ENCODE data around the gene NLRP5. TPM values are rescaled to one million over a fixed set of nuclear protein-coding genes. Genes with fewer than 3 reads are reported as not detected.

Gene NLRP5
- polyA plus RNA-seq, 3 donors: not detected

DNA sequence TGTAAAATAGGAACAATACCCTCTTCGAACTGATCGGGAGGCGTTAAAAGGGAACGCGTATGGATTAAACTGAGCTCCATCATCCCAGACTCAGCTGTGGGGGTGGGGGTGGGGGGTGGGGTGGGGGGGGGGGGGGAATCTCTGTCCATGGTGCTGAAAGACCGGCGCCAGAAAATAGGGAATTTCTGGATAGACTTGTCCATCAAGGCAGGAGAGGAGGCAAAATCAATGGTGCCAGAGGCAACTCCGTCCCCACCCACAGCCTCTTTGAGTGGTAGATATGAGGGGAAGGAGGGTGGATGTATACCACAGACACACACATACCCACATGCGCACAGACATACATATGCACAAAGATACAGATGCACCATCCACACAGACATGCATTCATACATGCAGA, 97.1 kb downstream of the NLRP5 start:
- H3K27me3 ChIP-seq (ENCODE audit: control insufficient read depth in 2 of 2, insufficient read depth in 2 of 2, low read length in 2 of 2): peaks cover 0 to 4% of the 10 kb centered on the region in 2 donors
- peaks cover 3 to 13% of the 10 kb centered on the region in 2 donors for H3K36me3 ChIP-seq (replicated peaks in 1 of 2; ENCODE audit: control insufficient read depth in 1 of 2, insufficient read depth in 2 of 2, low read length in 2 of 2)
- H3K4me1 ChIP-seq (ENCODE audit: control insufficient read depth in 1 of 2, insufficient read depth in 2 of 2, low read length in 2 of 2): peaks cover 12 to 13% of the 10 kb centered on the region in 2 donors
- H3K4me1 Mint-ChIP-seq: peaks cover 20% of the 10 kb centered on the region
- peaks cover 10 to 15% of the 10 kb centered on the region in 2 donors for H3K36me3 Mint-ChIP-seq
- intact Hi-C loops (cut with micrococcal nuclease): no loop called here
- no peaks in the 10 kb centered on the region for H3K9me3 ChIP-seq (replicated peaks in 1 of 2; ENCODE audit: control insufficient read depth in 1 of 2, insufficient read depth in 1 of 2, low read length in 2 of 2)
- H4K20me1 ChIP-seq (ENCODE audit: insufficient read depth, low read length): peaks cover 49% of the 10 kb centered on the region
- no peaks in the 10 kb centered on the region for H3K79me2 ChIP-seq (ENCODE audit: insufficient read depth, low read length)
- peaks cover 0 to 2% (median 0%) of the 10 kb centered on the region in 7 donors for H3K9me3 Mint-ChIP-seq
- H2AFZ ChIP-seq (ENCODE audit: insufficient read depth, low read depth, low read length, poor library complexity, severe bottlenecking): no peak overlapping the region
- H3K9ac ChIP-seq (ENCODE audit: insufficient read depth, low read length, poor library complexity, severe bottlenecking): no peak overlapping the region
- H3K4me2 ChIP-seq (replicated peaks; ENCODE audit: extremely low read depth, low read length, poor library complexity, severe bottlenecking): no peak overlapping the region
- no peak overlapping the region for H3K27ac Mint-ChIP-seq
- TF ChIP-seq, protein P1, sequence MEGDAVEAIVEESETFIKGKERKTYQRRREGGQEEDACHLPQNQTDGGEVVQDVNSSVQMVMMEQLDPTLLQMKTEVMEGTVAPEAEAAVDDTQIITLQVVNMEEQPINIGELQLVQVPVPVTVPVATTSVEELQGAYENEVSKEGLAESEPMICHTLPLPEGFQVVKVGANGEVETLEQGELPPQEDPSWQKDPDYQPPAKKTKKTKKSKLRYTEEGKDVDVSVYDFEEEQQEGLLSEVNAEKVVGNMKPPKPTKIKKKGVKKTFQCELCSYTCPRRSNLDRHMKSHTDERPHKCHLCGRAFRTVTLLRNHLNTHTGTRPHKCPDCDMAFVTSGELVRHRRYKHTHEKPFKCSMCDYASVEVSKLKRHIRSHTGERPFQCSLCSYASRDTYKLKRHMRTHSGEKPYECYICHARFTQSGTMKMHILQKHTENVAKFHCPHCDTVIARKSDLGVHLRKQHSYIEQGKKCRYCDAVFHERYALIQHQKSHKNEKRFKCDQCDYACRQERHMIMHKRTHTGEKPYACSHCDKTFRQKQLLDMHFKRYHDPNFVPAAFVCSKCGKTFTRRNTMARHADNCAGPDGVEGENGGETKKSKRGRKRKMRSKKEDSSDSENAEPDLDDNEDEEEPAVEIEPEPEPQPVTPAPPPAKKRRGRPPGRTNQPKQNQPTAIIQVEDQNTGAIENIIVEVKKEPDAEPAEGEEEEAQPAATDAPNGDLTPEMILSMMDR (IDR thresholded peaks at IDR 0.05): no peak
- no peak overlapping the region for H3K4me3 ChIP-seq (replicated peaks in 1 of 3; ENCODE audit: low read depth in 2 of 3, low read length in 3 of 3)
- no CpG with 5 or more reads among the region's 9 CpGs for WGBS (ENCODE audit: insufficient coverage)
- H3K27me3 Mint-ChIP-seq (ENCODE audit: low read depth in 3 of 3): peaks cover 14 to 27% (median 23%) of the 10 kb centered on the region in 3 donors
- no peak overlapping the region for H3K27ac ChIP-seq (ENCODE audit: low read depth in 1 of 2, low read length in 2 of 2)
- no peak for DNase-seq
- H3K4me3 Mint-ChIP-seq: no peak overlapping the region

DNA sequence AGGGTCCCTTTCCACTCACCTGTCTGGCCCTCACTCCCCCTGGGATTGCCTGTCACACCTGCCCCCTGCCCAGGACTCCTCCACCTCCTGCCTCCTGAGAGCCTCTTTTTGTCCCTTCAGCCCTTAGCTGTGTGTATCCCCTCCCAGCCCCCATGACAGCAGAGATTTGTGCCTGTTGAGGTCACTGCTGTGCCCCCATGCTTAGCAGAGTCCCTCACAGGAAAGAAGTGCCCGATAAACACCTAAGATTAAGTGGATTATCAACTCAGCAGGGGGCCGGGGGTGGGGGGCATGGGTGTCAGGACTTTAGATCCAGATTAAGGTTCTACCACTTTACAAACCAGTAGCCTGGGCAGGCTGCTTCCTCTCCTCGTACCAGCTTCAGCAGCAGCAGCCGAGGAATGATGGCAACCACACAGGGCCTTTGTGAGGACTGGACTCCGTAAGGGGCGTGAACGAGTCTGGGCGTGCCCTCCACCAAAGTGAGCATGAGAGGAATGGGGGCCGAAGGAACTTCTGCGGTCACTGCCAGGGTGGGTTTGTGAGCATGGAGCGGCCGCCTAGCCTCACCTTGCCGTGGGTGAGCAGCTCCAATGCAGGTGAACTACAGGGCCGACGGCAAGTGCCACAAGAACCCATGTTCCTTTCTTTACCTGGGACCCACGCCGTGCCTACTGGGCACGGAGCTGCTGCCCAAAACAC, 98.4 kb downstream of the NLRP5 start:
- peaks cover 17 to 24% of the 10 kb centered on the region in 2 donors for H3K36me3 ChIP-seq (replicated peaks in 1 of 2; ENCODE audit: control insufficient read depth in 1 of 2, insufficient read depth in 2 of 2, low read length in 2 of 2)
- peaks cover 62% of the 10 kb centered on the region for H4K20me1 ChIP-seq (ENCODE audit: insufficient read depth, low read length)

More for the DNA sequence above, 98.4 kb downstream of the NLRP5 start:
- Histone ChIP-seq H3K4me3 (replicated peaks in 1 of 3; ENCODE audit: low read depth in 2 of 3, low read length in 3 of 3) (no peak overlapping the region), H3K27ac (ENCODE audit: low read depth in 1 of 2, low read length in 2 of 2) (peak overlapping the region in 1 of 2 donors; percentile 26), H3K9ac (ENCODE audit: insufficient read depth, low read length, poor library complexity, severe bottlenecking) (no peak overlapping the region), H3K27me3 (ENCODE audit: control insufficient read depth in 2 of 2, insufficient read depth in 2 of 2, low read length in 2 of 2) (peaks cover 0 to 4% of the 10 kb centered on the region in 2 donors), H2AFZ (ENCODE audit: insufficient read depth, low read depth, low read length, poor library complexity, severe bottlenecking) (no peak overlapping the region), H3K79me2 (ENCODE audit: insufficient read depth, low read length) (peaks cover 11% of the 10 kb centered on the region), H3K4me2 (replicated peaks; ENCODE audit: extremely low read depth, low read length, poor library complexity, severe bottlenecking) (no peak overlapping the region), H3K9me3 (replicated peaks in 1 of 2; ENCODE audit: control insufficient read depth in 1 of 2, insufficient read depth in 1 of 2, low read length in 2 of 2) (peaks cover 0 to 9% of the 10 kb centered on the region in 2 donors), H3K4me1 (ENCODE audit: control insufficient read depth in 1 of 2, insufficient read depth in 2 of 2, low read length in 2 of 2) (peaks cover 12 to 13% of the 10 kb centered on the region in 2 donors)
- Mint-ChIP-seq H3K27me3 (ENCODE audit: low read depth in 3 of 3) (peaks cover 14 to 22% (median 22%) of the 10 kb centered on the region in 3 donors), H3K27ac (peak overlapping the region in 3 of 7 donors; percentile 11 to 41 (median 24)), H3K4me3 (no peak overlapping the region), H3K36me3 (peaks cover 23 to 28% of the 10 kb centered on the region in 2 donors), H3K9me3 (peaks cover 0 to 6% (median 2%) of the 10 kb centered on the region in 7 donors), H3K4me1 (peaks cover 20% of the 10 kb centered on the region)
- no peak for DNase-seq
- TF ChIP-seq, protein P1 (IDR thresholded peaks at IDR 0.05): no peak
- intact Hi-C loops (cut with micrococcal nuclease): no loop called here
- WGBS (ENCODE audit: insufficient coverage): 88% methylated on average over 15 of the region's 18 CpGs

Measured in CD14-positive monocyte (primary cell).